A673 (cell line): ENCODE data around the gene ADAM29.

Experiments
- CTCF ChIP-seq: fragments of 300-800, 200-600 bp; sonication (generic); conservative IDR thresholded peaks from 2 replicates; pipeline ENCODE4 v1.5.1; 2017; ENCODE audit warnings: low read depth, mild to moderate bottlenecking, antibody characterized with exemption, low read length, moderate library complexity, mixed read lengths
- EZH2 ChIP-seq: fragments of 200-600 bp; sonication (generic); IDR thresholded peaks from 2 replicates; pipeline ENCODE4 v1.6.1; 2017; ENCODE audit warnings: borderline replicate concordance, low read depth, mild to moderate bottlenecking, mixed read lengths, antibody characterized with exemption, low read length; ENCODE audit not compliant: poor library complexity, severe bottlenecking

GRCh38 chr4:174940002-174940401 is 21.8 kb downstream of the ADAM29 start:
- TF ChIP-seq CTCF (no peak), EZH2 (no peak)
